GM19328 (cell line): Measurements from ENCODE around the gene COPE.

Experiments
- ATAC-seq: cut with Tn5 transposase; IDR thresholded peaks from one replicate; pipeline ENCODE4 v1.9.1; 2021; ENCODE audit warnings: mild to moderate bottlenecking, moderate library complexity; ENCODE audit not compliant: unreplicated experiment

Gene COPE

GRCh38 chr19:18895038-18895823 lies 24.0 kb downstream of the COPE start:
- no peak for ATAC-seq

- ATAC-seq, result no peak
These were observed 24.7 kb downstream of the COPE start for GRCh38 chr19:18894254-18895037.

GRCh38 chr19:18893587-18894253 lies 25.5 kb downstream of the COPE start:
- no peak for ATAC-seq

- ATAC-seq, result no peak
These were observed 29.0 kb downstream of the COPE start for GRCh38 chr19:18889949-18890745.

- no peak for ATAC-seq
These were observed 32.2 kb downstream of the COPE start for GRCh38 chr19:18886972-18887371.

GRCh38 chr19:18883526-18884304 lies 35.5 kb downstream of the COPE start:
- ATAC-seq, result no peak

GRCh38 chr19:18881491-18881890 lies 37.7 kb downstream of the COPE start:
- ATAC-seq, result no peak

GRCh38 chr19:18879579-18880373 lies 39.4 kb downstream of the COPE start:
- no peak for ATAC-seq

GRCh38 chr19:18878858-18879578 lies 40.2 kb downstream of the COPE start:
- ATAC-seq, result no peak

- ATAC-seq, result no peak
These were observed 41.0 kb downstream of the COPE start for GRCh38 chr19:18878058-18878797.

- ATAC-seq, result no peak
These were observed 42.3 kb downstream of the COPE start for GRCh38 chr19:18876865-18877264.

GRCh38 chr19:18875726-18876125 lies 43.5 kb downstream of the COPE start:
- ATAC-seq, result no peak

- ATAC-seq, result no peak
These were observed 47.6 kb downstream of the COPE start for GRCh38 chr19:18871543-18871942.

GRCh38 chr19:18870531-18871172 lies 48.5 kb downstream of the COPE start:
- ATAC-seq, result no peak

GRCh38 chr19:18869781-18870530 lies 49.2 kb downstream of the COPE start:
- no peak for ATAC-seq

- no peak for ATAC-seq
These were observed 50.1 kb downstream of the COPE start for GRCh38 chr19:18869023-18869618.
